Adrenal gland (tissue), 5 donors: ENCODE measurements around the gene RARB.

Source experiments
- POLR2A ChIP-seq, 2 donors: fragments of 450-650 bp; IDR thresholded peaks; one replicate each; pipeline ENCODE4 v1.6.1; 2017; ENCODE audit warnings: antibody characterized with exemption in 2 of 2, mild to moderate bottlenecking in 2 of 2, moderate library complexity in 1 of 2
- TF ChIP-seq, protein P1 (sequence below), 6 experiments: fragments of 450-650 bp in 4 of 6; fragments of 200-600 bp in 2 of 6; sonication (generic) in 1 of 6; IDR thresholded peaks; 1 replicate in 5 of 6; 2 replicates in 1 of 6; pipeline versions ENCODE4 v1.5.1 to v1.8.0; 2016 to 2021; ENCODE audit warnings: antibody characterized with exemption in 6 of 6, mild to moderate bottlenecking in 2 of 6, moderate library complexity in 1 of 6
- donor health status: DM: no; HTN: no; CAD: no.

GRCh38 chr3:25589783-25590258 lies 161.8 kb downstream of the RARB start:
- TF ChIP-seq, protein P1, sequence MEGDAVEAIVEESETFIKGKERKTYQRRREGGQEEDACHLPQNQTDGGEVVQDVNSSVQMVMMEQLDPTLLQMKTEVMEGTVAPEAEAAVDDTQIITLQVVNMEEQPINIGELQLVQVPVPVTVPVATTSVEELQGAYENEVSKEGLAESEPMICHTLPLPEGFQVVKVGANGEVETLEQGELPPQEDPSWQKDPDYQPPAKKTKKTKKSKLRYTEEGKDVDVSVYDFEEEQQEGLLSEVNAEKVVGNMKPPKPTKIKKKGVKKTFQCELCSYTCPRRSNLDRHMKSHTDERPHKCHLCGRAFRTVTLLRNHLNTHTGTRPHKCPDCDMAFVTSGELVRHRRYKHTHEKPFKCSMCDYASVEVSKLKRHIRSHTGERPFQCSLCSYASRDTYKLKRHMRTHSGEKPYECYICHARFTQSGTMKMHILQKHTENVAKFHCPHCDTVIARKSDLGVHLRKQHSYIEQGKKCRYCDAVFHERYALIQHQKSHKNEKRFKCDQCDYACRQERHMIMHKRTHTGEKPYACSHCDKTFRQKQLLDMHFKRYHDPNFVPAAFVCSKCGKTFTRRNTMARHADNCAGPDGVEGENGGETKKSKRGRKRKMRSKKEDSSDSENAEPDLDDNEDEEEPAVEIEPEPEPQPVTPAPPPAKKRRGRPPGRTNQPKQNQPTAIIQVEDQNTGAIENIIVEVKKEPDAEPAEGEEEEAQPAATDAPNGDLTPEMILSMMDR (IDR thresholded peaks at IDR 0.05), result no peak
- TF ChIP-seq POLR2A (IDR thresholded peaks at IDR 0.05), result no peak
